ENCODE data around the gene E2F1.

Gene E2F1, protein sequence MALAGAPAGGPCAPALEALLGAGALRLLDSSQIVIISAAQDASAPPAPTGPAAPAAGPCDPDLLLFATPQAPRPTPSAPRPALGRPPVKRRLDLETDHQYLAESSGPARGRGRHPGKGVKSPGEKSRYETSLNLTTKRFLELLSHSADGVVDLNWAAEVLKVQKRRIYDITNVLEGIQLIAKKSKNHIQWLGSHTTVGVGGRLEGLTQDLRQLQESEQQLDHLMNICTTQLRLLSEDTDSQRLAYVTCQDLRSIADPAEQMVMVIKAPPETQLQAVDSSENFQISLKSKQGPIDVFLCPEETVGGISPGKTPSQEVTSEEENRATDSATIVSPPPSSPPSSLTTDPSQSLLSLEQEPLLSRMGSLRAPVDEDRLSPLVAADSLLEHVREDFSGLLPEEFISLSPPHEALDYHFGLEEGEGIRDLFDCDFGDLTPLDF

DNA sequence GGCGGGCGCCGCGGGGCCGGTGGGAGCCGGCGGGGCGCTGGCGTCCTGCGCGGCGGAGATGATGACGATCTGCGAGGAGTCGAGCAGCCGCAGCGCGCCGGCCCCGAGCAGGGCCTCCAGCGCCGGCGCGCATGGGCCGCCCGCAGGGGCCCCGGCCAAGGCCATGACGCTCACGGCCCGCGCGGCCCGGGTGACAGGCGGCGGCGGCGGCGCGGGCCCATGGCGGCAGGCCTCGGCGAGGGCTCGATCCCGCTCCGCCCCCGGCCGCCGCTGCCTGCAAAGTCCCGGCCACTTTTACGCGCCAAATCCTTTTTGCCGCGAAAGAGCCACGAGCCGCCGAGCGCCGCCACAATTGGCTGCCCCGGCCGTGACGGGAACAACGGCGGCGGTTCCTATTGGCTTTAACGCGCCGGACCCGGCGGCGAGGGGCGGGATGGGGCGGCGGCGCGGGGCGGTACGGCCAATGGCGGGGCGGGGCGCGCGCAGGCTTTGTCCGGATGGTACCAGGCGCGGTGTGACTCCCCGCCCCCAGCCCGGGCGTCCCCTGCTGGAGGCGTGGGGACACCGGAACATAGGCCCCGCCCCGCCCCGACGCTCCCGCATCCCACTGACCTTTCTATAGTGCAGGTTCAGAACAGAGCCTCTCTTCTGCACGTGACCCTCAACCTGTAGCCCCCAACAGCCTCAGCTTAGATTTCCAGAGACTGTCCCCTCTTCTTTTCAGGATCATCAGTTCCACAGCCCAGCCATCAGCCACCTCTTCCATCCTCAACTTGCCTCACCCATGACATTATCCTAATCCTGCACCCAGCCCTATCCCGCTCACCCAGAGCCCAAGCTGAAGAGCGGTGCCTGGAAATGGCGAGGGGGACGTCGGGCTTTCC, at the start of gene E2F1:
Gene E2F1 (minus strand): TSS at position 286 of the 884 bp plus-strand sequence. CDS start 121 bp downstream, at position 165.
- Histone ChIP-seq H3K9ac (ENCODE audit: low read depth, low read length) (peak within 1 kb of the TSS; percentile 70), H3K4me2 (ENCODE audit: insufficient read depth, low read length) (peak within 1 kb of the TSS; percentile 95), H3K79me2 (ENCODE audit: insufficient read depth, low read length) (peaks cover 48% of the 10 kb centered on the region), H3K27me3 (ENCODE audit: insufficient read depth, low read length, poor library complexity) (no peaks in the 10 kb centered on the region), H3K4me1 (ENCODE audit: insufficient read depth, low read length) (peaks cover 64% of the 10 kb centered on the region), H3K9me3 (ENCODE audit: insufficient read depth, low read length, severe bottlenecking) (no peaks in the 10 kb centered on the region), H3K4me3 (ENCODE audit: low read depth in 1 of 2, low read length in 2 of 2) (peak within 1 kb of the TSS; percentile 34 to 74), H3K27ac (ENCODE audit: low read length) (peak within 1 kb of the TSS; percentile 78), H2AFZ (ENCODE audit: low read depth, low read length) (peak within 1 kb of the TSS; percentile 81), H4K20me1 (ENCODE audit: insufficient read depth, low read length) (peaks cover 42% of the 10 kb centered on the region), H3K36me3 (ENCODE audit: insufficient read depth, low read length) (peaks cover 40% of the 10 kb centered on the region)
- ATAC-seq (ENCODE audit: insufficient read depth, low read depth) (peak; percentile 86), DNase-seq (peak; percentile 97)
- TF ChIP-seq, protein P1, sequence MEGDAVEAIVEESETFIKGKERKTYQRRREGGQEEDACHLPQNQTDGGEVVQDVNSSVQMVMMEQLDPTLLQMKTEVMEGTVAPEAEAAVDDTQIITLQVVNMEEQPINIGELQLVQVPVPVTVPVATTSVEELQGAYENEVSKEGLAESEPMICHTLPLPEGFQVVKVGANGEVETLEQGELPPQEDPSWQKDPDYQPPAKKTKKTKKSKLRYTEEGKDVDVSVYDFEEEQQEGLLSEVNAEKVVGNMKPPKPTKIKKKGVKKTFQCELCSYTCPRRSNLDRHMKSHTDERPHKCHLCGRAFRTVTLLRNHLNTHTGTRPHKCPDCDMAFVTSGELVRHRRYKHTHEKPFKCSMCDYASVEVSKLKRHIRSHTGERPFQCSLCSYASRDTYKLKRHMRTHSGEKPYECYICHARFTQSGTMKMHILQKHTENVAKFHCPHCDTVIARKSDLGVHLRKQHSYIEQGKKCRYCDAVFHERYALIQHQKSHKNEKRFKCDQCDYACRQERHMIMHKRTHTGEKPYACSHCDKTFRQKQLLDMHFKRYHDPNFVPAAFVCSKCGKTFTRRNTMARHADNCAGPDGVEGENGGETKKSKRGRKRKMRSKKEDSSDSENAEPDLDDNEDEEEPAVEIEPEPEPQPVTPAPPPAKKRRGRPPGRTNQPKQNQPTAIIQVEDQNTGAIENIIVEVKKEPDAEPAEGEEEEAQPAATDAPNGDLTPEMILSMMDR (IDR thresholded peaks at IDR 0.05; ENCODE audit: borderline replicate concordance, extremely low read depth, low read length, poor library complexity, severe bottlenecking): peak; percentile 46
- TF ChIP-seq EZH2 (IDR thresholded peaks at IDR 0.05; ENCODE audit: borderline replicate concordance, low read depth, low read length, severe bottlenecking): no peak

DNA sequence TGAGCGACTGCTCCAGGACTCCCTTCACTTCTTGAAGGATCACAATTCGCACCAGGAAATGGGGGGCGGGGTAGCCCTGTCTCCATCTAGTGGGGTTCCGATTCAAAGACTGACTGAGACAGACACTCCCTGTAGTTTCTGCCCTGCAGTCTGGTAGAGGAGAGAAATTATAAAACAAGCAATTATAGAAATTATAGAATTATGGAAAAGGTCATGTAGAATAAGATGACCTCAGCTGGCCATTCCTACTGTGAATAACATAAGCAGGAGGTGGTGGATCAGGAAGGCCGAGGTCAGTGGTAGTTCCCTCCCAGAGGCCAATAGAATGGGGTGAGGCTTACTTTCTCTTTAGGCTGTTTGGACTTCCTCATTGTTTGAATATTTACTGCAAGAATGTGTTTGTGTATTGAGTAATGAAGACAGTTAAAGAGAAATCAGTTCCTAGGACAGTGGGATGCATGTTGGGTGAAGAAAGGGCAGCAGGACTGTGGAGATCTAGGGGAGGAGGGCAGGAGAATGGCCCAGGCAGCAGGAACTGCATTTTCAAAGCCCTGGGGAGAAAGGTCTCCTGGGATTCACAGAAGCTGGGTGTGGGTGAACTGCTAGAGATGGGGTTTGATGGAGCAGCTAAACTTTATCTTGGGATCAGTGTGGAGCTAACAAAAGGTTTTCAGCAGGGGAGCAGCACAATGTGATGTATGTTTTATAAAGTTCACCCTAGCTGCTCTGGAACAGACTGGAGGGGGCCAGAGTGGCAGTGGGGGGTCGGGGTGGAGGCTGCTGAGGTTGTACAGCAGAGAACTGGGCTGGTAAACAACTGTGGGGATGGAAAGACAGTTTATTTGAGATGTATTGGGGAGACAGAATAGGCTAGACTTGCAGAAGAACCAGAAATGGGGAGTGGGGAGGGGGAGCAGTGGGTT, 47.7 kb upstream of the E2F1 start:
- Histone ChIP-seq H3K9me3 (ENCODE audit: insufficient read depth, low read length, severe bottlenecking) (peaks cover 17% of the 10 kb centered on the region), H3K36me3 (ENCODE audit: insufficient read depth, low read length) (no peaks in the 10 kb centered on the region), H3K79me2 (ENCODE audit: insufficient read depth, low read length) (no peaks in the 10 kb centered on the region), H3K4me3 (ENCODE audit: low read depth in 1 of 2, low read length in 2 of 2) (no peak overlapping the region), H3K4me2 (ENCODE audit: insufficient read depth, low read length) (peak overlapping the region; percentile 0; the same call in 1 of the 2 replicates), H3K4me1 (ENCODE audit: insufficient read depth, low read length) (peaks cover 37% of the 10 kb centered on the region), H4K20me1 (ENCODE audit: insufficient read depth, low read length) (no peaks in the 10 kb centered on the region), H3K9ac (ENCODE audit: low read depth, low read length) (no peak overlapping the region), H3K27me3 (ENCODE audit: insufficient read depth, low read length, poor library complexity) (no peaks in the 10 kb centered on the region), H3K27ac (ENCODE audit: low read length) (peak overlapping the region; percentile 2), H2AFZ (ENCODE audit: low read depth, low read length) (no peak overlapping the region)
- TF ChIP-seq EZH2 (IDR thresholded peaks at IDR 0.05; ENCODE audit: borderline replicate concordance, low read depth, low read length, severe bottlenecking): no peak
- TF ChIP-seq, protein P1 (IDR thresholded peaks at IDR 0.05; ENCODE audit: borderline replicate concordance, extremely low read depth, low read length, poor library complexity, severe bottlenecking): no peak
- ATAC-seq (ENCODE audit: insufficient read depth, low read depth): no peak
- peak; percentile 34 for DNase-seq

DNA sequence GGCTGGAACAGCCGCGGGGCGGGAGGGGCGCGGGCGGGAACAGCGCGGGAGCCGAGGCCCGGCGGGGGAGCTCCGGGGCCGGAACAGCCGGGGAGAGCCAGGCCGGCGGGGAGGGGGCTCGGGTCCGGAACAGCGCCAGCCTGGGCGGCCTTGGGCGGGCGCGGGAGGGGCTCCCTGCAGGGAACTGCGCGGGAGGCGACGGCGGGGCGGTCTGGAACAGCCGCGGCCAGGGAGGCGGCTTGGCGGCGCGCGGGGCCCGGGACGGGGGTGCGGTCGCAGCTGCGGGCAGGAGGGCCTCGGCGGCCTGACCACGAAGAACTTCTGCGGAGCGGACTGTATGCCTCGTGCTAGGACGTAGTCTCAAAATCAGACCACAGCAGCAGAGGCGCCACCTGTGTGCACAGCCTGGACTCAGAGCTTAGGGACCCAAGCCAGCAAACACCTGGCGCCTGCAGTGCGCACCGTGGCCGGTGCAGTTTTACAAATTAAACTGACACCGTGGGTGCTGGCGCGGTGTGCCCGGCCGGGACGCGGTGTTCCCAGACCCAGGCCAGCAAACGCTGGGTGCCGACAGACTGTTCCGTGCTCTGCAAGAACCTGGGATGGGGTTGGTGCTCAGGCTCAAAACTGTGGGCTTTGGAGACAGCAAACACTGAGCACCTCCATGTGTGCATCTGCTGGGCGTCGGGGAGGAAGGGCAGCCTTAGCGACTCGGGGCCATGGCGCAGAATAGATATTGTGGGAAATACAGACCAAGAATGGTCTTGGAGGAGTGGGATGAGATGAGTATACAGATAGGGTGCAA, 46.2 kb upstream of the E2F1 start:
- Histone ChIP-seq H3K9ac (ENCODE audit: low read depth, low read length) (peak overlapping the region; percentile 65), H3K4me1 (ENCODE audit: insufficient read depth, low read length) (peaks cover 37% of the 10 kb centered on the region), H3K27ac (ENCODE audit: low read length) (peak overlapping the region; percentile 73), H2AFZ (ENCODE audit: low read depth, low read length) (peak overlapping the region; percentile 77), H3K4me2 (ENCODE audit: insufficient read depth, low read length) (peak overlapping the region; percentile 79), H4K20me1 (ENCODE audit: insufficient read depth, low read length) (no peaks in the 10 kb centered on the region), H3K9me3 (ENCODE audit: insufficient read depth, low read length, severe bottlenecking) (peaks cover 13% of the 10 kb centered on the region), H3K79me2 (ENCODE audit: insufficient read depth, low read length) (no peaks in the 10 kb centered on the region), H3K27me3 (ENCODE audit: insufficient read depth, low read length, poor library complexity) (no peaks in the 10 kb centered on the region), H3K4me3 (ENCODE audit: low read depth in 1 of 2, low read length in 2 of 2) (peak overlapping the region; percentile 9 to 59; a peak in 3 of 4 replicates), H3K36me3 (ENCODE audit: insufficient read depth, low read length) (no peaks in the 10 kb centered on the region)
- peak; percentile 91 for DNase-seq
- peak; percentile 65 for ATAC-seq (ENCODE audit: insufficient read depth, low read depth)
- TF ChIP-seq EZH2 (IDR thresholded peaks at IDR 0.05; ENCODE audit: borderline replicate concordance, low read depth, low read length, severe bottlenecking): no peak
- TF ChIP-seq, protein P1 (IDR thresholded peaks at IDR 0.05; ENCODE audit: borderline replicate concordance, extremely low read depth, low read length, poor library complexity, severe bottlenecking): peak; percentile 34

All from DND-41 (cell line).